HEK293T (cell line): ENCODE measurements around the gene SLU7.

ENCODE experiments used
- CTCF ChIA-PET: fragments of 350-600 bp; formaldehyde crosslinking; extraction: SDS; loops from one replicate; lab custom pipeline; 2021; ENCODE audit warnings: antibody characterized with exemption, inconsistent platforms; lab: Yijun Ruan, JAX
- POLR2A ChIA-PET: fragments of 350-600 bp; formaldehyde crosslinking; extraction: SDS; loops from one replicate; lab custom pipeline; 2020; ENCODE audit warnings: antibody characterized with exemption, inconsistent platforms; lab: Yijun Ruan, JAX
- DNase-seq: peaks from one replicate; pipeline ENCODE4 v3.0.0; 2012; ENCODE audit warnings: mixed read lengths; ENCODE audit errors: extremely low spot score
- ARNT ChIP-seq: fragments of 450-650 bp; IDR thresholded peaks from 2 replicates; pipeline ENCODE4 v1.6.1; 2017; ENCODE audit warnings: mild to moderate bottlenecking
- BHLHE40 ChIP-seq: fragments of 450-650 bp; IDR thresholded peaks from 2 replicates; pipeline ENCODE4 v1.6.1; 2016; ENCODE audit warnings: mild to moderate bottlenecking, moderate library complexity, borderline replicate concordance
- CTBP1 ChIP-seq: fragments of 450-650 bp; IDR thresholded peaks from 2 replicates; pipeline ENCODE4 v1.6.1; 2016; ENCODE audit warnings: borderline replicate concordance
- ELF4 ChIP-seq: fragments of 450-650 bp; IDR thresholded peaks from 2 replicates; pipeline ENCODE4 v1.6.1; 2017; ENCODE audit warnings: antibody characterized with exemption
- FOXA1 ChIP-seq: fragments of 450-650 bp; IDR thresholded peaks from 2 replicates; pipeline ENCODE4 v1.6.1; 2016; ENCODE audit warnings: mild to moderate bottlenecking
- FOXK2 ChIP-seq: fragments of 450-650 bp; IDR thresholded peaks from 2 replicates; pipeline ENCODE4 v1.6.1; 2016; ENCODE audit warnings: mild to moderate bottlenecking
- FOXM1 ChIP-seq: fragments of 450-650 bp; IDR thresholded peaks from 2 replicates; pipeline ENCODE4 v1.6.1; 2017; ENCODE audit warnings: mild to moderate bottlenecking, borderline replicate concordance
- HDGF ChIP-seq: fragments of 450-650 bp; IDR thresholded peaks from 2 replicates; pipeline ENCODE4 v1.6.1; 2017; ENCODE audit warnings: antibody characterized with exemption, borderline replicate concordance
- L3MBTL2 ChIP-seq: fragments of 450-650 bp; conservative IDR thresholded peaks from 2 replicates; pipeline ENCODE4 v1.6.1; 2016; ENCODE audit warnings: mild to moderate bottlenecking
- LEF1 ChIP-seq: fragments of 450-650 bp; IDR thresholded peaks from 2 replicates; pipeline ENCODE4 v1.6.1; 2017; ENCODE audit warnings: mild to moderate bottlenecking, borderline replicate concordance
- NFRKB ChIP-seq: fragments of 450-650 bp; IDR thresholded peaks from 2 replicates; pipeline ENCODE4 v1.6.1; 2016; ENCODE audit warnings: mild to moderate bottlenecking, moderate library complexity
- PKNOX1 ChIP-seq: fragments of 450-650 bp; IDR thresholded peaks from 2 replicates; pipeline ENCODE4 v1.6.1; 2016
- SP1 ChIP-seq: fragments of 450-650 bp; IDR thresholded peaks from 2 replicates; pipeline ENCODE4 v1.6.1; 2017
- SUZ12 ChIP-seq: fragments of 450-650 bp; IDR thresholded peaks from 2 replicates; pipeline ENCODE4 v1.6.1; 2016; ENCODE audit warnings: mild to moderate bottlenecking
- TARDBP ChIP-seq: fragments of 450-650 bp; IDR thresholded peaks from 2 replicates; pipeline ENCODE4 v1.6.1; 2016
- ZNF384 ChIP-seq: fragments of 450-650 bp; IDR thresholded peaks from 2 replicates; pipeline ENCODE4 v1.6.1; 2016

Gene SLU7

GRCh38 chr5:160366230-160366629, 52.7 kb downstream of the SLU7 start:
- TF ChIP-seq CTBP1, result no peak
- no peak for TF ChIP-seq LEF1
- TF ChIP-seq L3MBTL2, result no peak
- TF ChIP-seq PKNOX1, result no peak
- no peak for TF ChIP-seq ARNT
- TF ChIP-seq HDGF, result no peak
- TF ChIP-seq BHLHE40, result no peak
- TF ChIP-seq FOXA1, result no peak
- no peak for TF ChIP-seq FOXM1
- no peak for TF ChIP-seq SP1
- no peak for DNase-seq
- ChIA-PET CTCF (no interaction called here), POLR2A (no interaction called here)

- no peak for TF ChIP-seq ZNF384
- no peak for TF ChIP-seq SP1
- no peak for TF ChIP-seq HDGF
- no peak for TF ChIP-seq NFRKB
- TF ChIP-seq CTBP1, result no peak
- TF ChIP-seq SUZ12, result no peak
- no peak for TF ChIP-seq BHLHE40
- TF ChIP-seq LEF1, result no peak
- TF ChIP-seq ARNT, result no peak
- TF ChIP-seq L3MBTL2, result no peak
- no peak for TF ChIP-seq FOXM1
- TF ChIP-seq FOXA1, result no peak
- TF ChIP-seq TARDBP, result no peak
- TF ChIP-seq PKNOX1, result no peak
- no peak for TF ChIP-seq FOXK2
- no peak for TF ChIP-seq ELF4
- POLR2A ChIA-PET, result interaction anchor here (0.6 kb wide), 1 partner anchor 56 kb away, joined by 3 read pairs; no protein-coding TSS in a partner anchor
- DNase-seq, result no peak
- CTCF ChIA-PET, result interaction anchor here (1.0 kb wide), 1 partner anchor 19 kb away, joined by 6 read pairs; no protein-coding TSS in a partner anchor
Measured at GRCh38 chr5:160363660-160364395, 55.1 kb downstream of the SLU7 start.

- ChIA-PET POLR2A (no interaction called here), CTCF (interaction anchor here (1.0 kb wide), 1 partner anchor 18 kb away, joined by 6 read pairs; no protein-coding TSS in a partner anchor)
- DNase-seq, result no peak
- TF ChIP-seq SP1 (no peak), PKNOX1 (no peak), HDGF (no peak), FOXA1 (no peak), FOXK2 (no peak), FOXM1 (no peak), ZNF384 (no peak), ELF4 (no peak), BHLHE40 (no peak), SUZ12 (no peak), ARNT (no peak), TARDBP (no peak), CTBP1 (no peak), L3MBTL2 (no peak), LEF1 (no peak), NFRKB (no peak)
Measured at GRCh38 chr5:160363211-160363610, 55.7 kb downstream of the SLU7 start.

- TF ChIP-seq FOXM1 (no peak), BHLHE40 (no peak), ELF4 (no peak), ARNT (no peak), FOXA1 (no peak), SP1 (no peak), ZNF384 (no peak), TARDBP (no peak), PKNOX1 (no peak), NFRKB (no peak), LEF1 (no peak), SUZ12 (no peak), L3MBTL2 (no peak), CTBP1 (no peak), FOXK2 (no peak), HDGF (no peak)
- POLR2A ChIA-PET, result interaction anchor here (0.8 kb wide), 1 partner anchor 39 kb away, joined by 3 read pairs; no protein-coding TSS in a partner anchor
- DNase-seq, result no peak
- CTCF ChIA-PET, result interaction anchor here (1.0 to 2.2 kb wide), 2 partner anchors 9 to 29 kb away, joined by 3 to 11 read pairs; partner anchors contain the start of gene C1QTNF2
Measured at GRCh38 chr5:160361624-160362228, 57.2 kb downstream of the SLU7 start.

- no peak for DNase-seq
- POLR2A ChIA-PET, result no interaction called here
Measured at GRCh38 chr5:160360310-160360709, 58.6 kb downstream of the SLU7 start.

More at GRCh38 chr5:160360310-160360709, 58.6 kb downstream of the SLU7 start:
- CTCF ChIA-PET, result interaction anchor here (1.0 to 2.2 kb wide), 3 partner anchors 10 to 31 kb away, joined by 3 to 11 read pairs (median 8); partner anchors contain the start of gene C1QTNF2
- TF ChIP-seq PKNOX1, result no peak
- TF ChIP-seq ARNT, result no peak
- TF ChIP-seq CTBP1, result no peak
- TF ChIP-seq LEF1, result no peak
- no peak for TF ChIP-seq BHLHE40
- TF ChIP-seq SP1, result no peak
- no peak for TF ChIP-seq ZNF384
- TF ChIP-seq SUZ12, result no peak
- no peak for TF ChIP-seq L3MBTL2
- no peak for TF ChIP-seq FOXA1
